PC-9 (cell line): ENCODE measurements around the gene SLC35F3. TPM values are rescaled to one million over a fixed set of nuclear protein-coding genes. Genes with fewer than 3 reads are reported as not detected.

Source experiments
- BruUV-seq: library from RNA; stranded (reverse); fragments of 400-500 nt; replicated peaks from 2 replicates; lab custom pipeline; 2021; lab: Mats Ljungman, UMichigan
- CTCF ChIA-PET: fragments of 300-600 bp; sonication (Branson Sonifier 250); formaldehyde crosslinking; loops from one replicate; lab custom pipeline; 2022; ENCODE audit warnings: antibody characterized with exemption; lab: Charles Lee
- POLR2A ChIA-PET: fragments of 300-600 bp; sonication (Branson Sonifier 250); formaldehyde crosslinking; loops from one replicate; lab custom pipeline; 2022; ENCODE audit warnings: antibody characterized with exemption; ENCODE audit not compliant: unreplicated experiment; lab: Charles Lee
- DNase-seq, 2 experiments: peaks; one replicate each; pipeline versions ENCODE4 v3.0.0 to v3.0.0-alpha.2; 2015 to 2022; ENCODE audit warnings: mixed read lengths in 1 of 2
- H2AFZ ChIP-seq: fragments of 200-600 bp; sonication (generic); 2 replicates; pipeline ENCODE4 v1.8.1; 2017; ENCODE audit warnings: antibody characterized with exemption
- H3F3A ChIP-seq: fragments of 200-600 bp; sonication (generic); 2 replicates; pipeline ENCODE4 v1.8.1; 2017; ENCODE audit warnings: antibody characterized with exemption, mild to moderate bottlenecking, low read depth; ENCODE audit not compliant: insufficient read depth
- H3K27ac ChIP-seq: fragments of 200-600 bp; sonication (generic); 2 replicates; pipeline ENCODE4 v1.6.1; 2016; ENCODE audit warnings: mixed run types
- H3K27me3 ChIP-seq: fragments of 200-600 bp; sonication (generic); 2 replicates; pipeline ENCODE4 v1.6.1; 2016; ENCODE audit warnings: low read depth, mixed run types; ENCODE audit not compliant: insufficient read depth
- H3K36me3 ChIP-seq: fragments of 200-600 bp; sonication (generic); 2 replicates; pipeline ENCODE4 v1.6.1; 2016; ENCODE audit warnings: low read depth, mixed run types
- H3K4me1 ChIP-seq: fragments of 200-600 bp; sonication (generic); replicated peaks from 2 replicates; pipeline ENCODE4 v1.6.1; 2016; ENCODE audit warnings: mixed run types; ENCODE audit not compliant: insufficient read depth
- H3K4me2 ChIP-seq: fragments of 200-600 bp; sonication (generic); 2 replicates; pipeline ENCODE4 v1.6.1; 2017; ENCODE audit warnings: mixed run types
- H3K4me3 ChIP-seq: fragments of 200-600 bp; sonication (generic); 2 replicates; pipeline ENCODE4 v1.6.1; 2016; ENCODE audit warnings: mixed run types
- H3K79me2 ChIP-seq: fragments of 200-600 bp; sonication (generic); 2 replicates; pipeline ENCODE4 v1.6.1; 2017; ENCODE audit warnings: low read depth, mixed run types
- H3K9me2 ChIP-seq: fragments of 200-600 bp; sonication (generic); 2 replicates; pipeline ENCODE4 v1.8.1; 2017; ENCODE audit warnings: mild to moderate bottlenecking; ENCODE audit not compliant: insufficient read depth
- H3K9me3 ChIP-seq: fragments of 200-600 bp; sonication (generic); 2 replicates; pipeline ENCODE4 v1.8.1; 2016; ENCODE audit warnings: low read depth; ENCODE audit not compliant: insufficient read depth
- H4K20me1 ChIP-seq: fragments of 200-600 bp; sonication (generic); 2 replicates; pipeline ENCODE4 v1.8.1; 2017; ENCODE audit not compliant: insufficient read depth
- CTCF ChIP-seq: fragments of 200-600 bp; sonication (generic); conservative IDR thresholded peaks from 2 replicates; pipeline ENCODE4 v1.6.1; 2017; ENCODE audit warnings: mixed run types, antibody characterized with exemption, mild to moderate bottlenecking, moderate library complexity
- EZH2 ChIP-seq: fragments of 200-600 bp; sonication (generic); IDR thresholded peaks from 2 replicates; pipeline ENCODE4 v1.8.0; 2017; ENCODE audit warnings: antibody characterized with exemption, low read depth
- intact Hi-C: fragments of 100-400 bp; cut with micrococcal nuclease; formaldehyde crosslinking; loops from one replicate; pipeline ENCODE4 v1.10.0; 2022; ENCODE audit not compliant: unreplicated experiment
- total RNA-seq: library from RNA; stranded (reverse); gene quantifications from 2 replicates; pipeline ENCODE4 v1.2.3, GENCODE V29; 2021

SLC35F3 gene
- total RNA-seq, 1 experiment from 2014 or later = 6.1 TPM

DNA sequence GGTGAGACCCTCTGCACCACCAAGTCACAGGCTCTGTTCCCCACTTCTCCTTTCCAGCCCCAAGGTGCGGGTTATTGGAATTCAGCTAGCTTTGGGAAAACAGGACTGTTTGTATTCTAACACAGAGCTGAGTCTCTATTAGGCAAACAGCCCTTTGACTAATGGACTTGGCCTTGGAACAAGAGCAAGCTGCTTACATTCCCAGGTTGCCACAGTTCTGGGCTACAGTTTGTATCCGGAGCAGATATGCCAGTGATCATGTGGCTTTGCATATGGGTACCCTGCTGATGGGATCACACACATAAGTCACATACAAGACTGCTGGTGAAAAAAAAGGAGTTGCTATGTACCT is 358.3 kb downstream of the SLC35F3 start:
- Histone ChIP-seq H3K4me1 (peaks cover 10% of the 10 kb centered on the region), H3K79me2 (no peaks in the 10 kb centered on the region), H3K9me3 (peaks cover 14% of the 10 kb centered on the region; the same call in 1 of the 2 replicates), H4K20me1 (no peaks in the 10 kb centered on the region), H3K9me2 (no peaks in the 10 kb centered on the region), H3K4me3 (no peak overlapping the region), H3K27ac (no peak overlapping the region), H3K4me2 (no peak overlapping the region), H2AFZ (no peak overlapping the region), H3F3A (no peaks in the 10 kb centered on the region), H3K27me3 (no peaks in the 10 kb centered on the region), H3K36me3 (no peaks in the 10 kb centered on the region)
- BruUV-seq = no TSS peak
- no peak for DNase-seq
- TF ChIP-seq EZH2 (no peak), CTCF (no peak)
- POLR2A ChIA-PET = no interaction called here
- intact Hi-C loops = no loop called here
- CTCF ChIA-PET = interaction anchor here (0.5 kb wide), 1 partner anchor 39 kb away, joined by 3 read pairs; no protein-coding TSS in a partner anchor

- H3K79me2 ChIP-seq = no peaks in the 10 kb centered on the region
- H3K4me2 ChIP-seq = no peak overlapping the region
- CTCF ChIA-PET = no interaction called here
- TF ChIP-seq CTCF (no peak), EZH2 (no peak)
- no peaks in the 10 kb centered on the region for H3K9me3 ChIP-seq
- DNase-seq = no peak
- no peaks in the 10 kb centered on the region for H3K9me2 ChIP-seq
- no peaks in the 10 kb centered on the region for H3K36me3 ChIP-seq
- POLR2A ChIA-PET = no interaction called here
- intact Hi-C loops = no loop called here
- BruUV-seq = no TSS peak
- H2AFZ ChIP-seq = no peak overlapping the region
- H3K27ac ChIP-seq = no peak overlapping the region
- no peak overlapping the region for H3K4me3 ChIP-seq
- no peaks in the 10 kb centered on the region for H3F3A ChIP-seq
- no peaks in the 10 kb centered on the region for H3K27me3 ChIP-seq
- H4K20me1 ChIP-seq = no peaks in the 10 kb centered on the region
- H3K4me1 ChIP-seq = peaks cover 10% of the 10 kb centered on the region
These were observed 360.4 kb downstream of the SLC35F3 start for GRCh38 chr1:234264832-234265231.

GRCh38 chr1:234265321-234265720 is 360.8 kb downstream of the SLC35F3 start:
- POLR2A ChIA-PET = no interaction called here
- no TSS peak for BruUV-seq

More at GRCh38 chr1:234265321-234265720, 360.8 kb downstream of the SLC35F3 start:
- Histone ChIP-seq H3F3A (no peaks in the 10 kb centered on the region), H4K20me1 (no peaks in the 10 kb centered on the region), H3K36me3 (no peaks in the 10 kb centered on the region), H3K27me3 (no peaks in the 10 kb centered on the region), H3K27ac (no peak overlapping the region), H2AFZ (no peak overlapping the region), H3K9me2 (no peaks in the 10 kb centered on the region), H3K4me2 (no peak overlapping the region), H3K79me2 (no peaks in the 10 kb centered on the region), H3K4me1 (peaks cover 8% of the 10 kb centered on the region), H3K4me3 (no peak overlapping the region), H3K9me3 (no peaks in the 10 kb centered on the region)
- TF ChIP-seq EZH2 (no peak), CTCF (no peak)
- DNase-seq = no peak
- CTCF ChIA-PET = no interaction called here
- intact Hi-C loops = no loop called here
